OCI-LY7 (cell line): Measurements from ENCODE around the gene ARHGAP33. TPM values are rescaled to one million over a fixed set of nuclear protein-coding genes. Genes with fewer than 3 reads are reported as not detected.

Experiments used
- BruUV-seq: library from RNA; stranded (reverse); fragments of 400-500 nt; replicated peaks from 2 replicates; lab custom pipeline; 2021; lab: Mats Ljungman, UMichigan
- CTCF ChIA-PET: fragments of 300-600 bp; sonication (Branson Sonifier 250); formaldehyde crosslinking; loops from one replicate; lab custom pipeline; 2022; ENCODE audit warnings: antibody characterized with exemption; ENCODE audit not compliant: unreplicated experiment; lab: Charles Lee
- POLR2A ChIA-PET: fragments of 300-600 bp; sonication (Branson Sonifier 250); formaldehyde crosslinking; loops from one replicate; lab custom pipeline; 2022; ENCODE audit warnings: antibody characterized with exemption; lab: Charles Lee
- DNase-seq: peaks from one replicate; pipeline ENCODE4 v3.0.0-alpha.2; 2015; ENCODE audit warnings: low spot score
- H2AFZ ChIP-seq: fragments of 200-600 bp; sonication (generic), shearing (Covaris generic); 2 replicates; pipeline ENCODE4 v1.6.1; 2014; ENCODE audit warnings: mild to moderate bottlenecking, antibody characterized with exemption, low read length, moderate library complexity
- H3K27ac ChIP-seq: fragments of 200-600 bp; sonication (generic); 2 replicates; pipeline ENCODE4 v1.5.1; 2014; ENCODE audit warnings: mixed run types, low read depth, mild to moderate bottlenecking, moderate library complexity, low read length, inconsistent platforms; ENCODE audit not compliant: poor library complexity, severe bottlenecking
- H3K36me3 ChIP-seq: fragments of 200-600 bp; sonication (generic); 2 replicates; pipeline ENCODE4 v1.6.1; 2014; ENCODE audit warnings: mild to moderate bottlenecking, antibody characterized with exemption, low read length, moderate library complexity, mixed read lengths; ENCODE audit not compliant: insufficient read depth
- H3K4me1 ChIP-seq: fragments of 200-600 bp; sonication (generic); 2 replicates; pipeline ENCODE4 v1.5.1; 2014; ENCODE audit warnings: mild to moderate bottlenecking, low read length; ENCODE audit not compliant: insufficient read depth, poor library complexity, severe bottlenecking
- H3K4me2 ChIP-seq: fragments of 200-600 bp; sonication (generic); 2 replicates; pipeline ENCODE4 v1.6.1; 2014; ENCODE audit warnings: mild to moderate bottlenecking, low read length
- H3K4me3 ChIP-seq: fragments of 200-600 bp; sonication (generic); 2 replicates; pipeline ENCODE4 v1.5.1; 2014; ENCODE audit warnings: mild to moderate bottlenecking, low read depth, low read length; ENCODE audit not compliant: poor library complexity, severe bottlenecking
- H3K79me2 ChIP-seq: fragments of 200-600 bp; sonication (generic); 2 replicates; pipeline ENCODE4 v1.6.1; 2016; ENCODE audit warnings: low read depth, mild to moderate bottlenecking, low read length, moderate library complexity, mixed read lengths; ENCODE audit not compliant: insufficient read depth
- H3K9me2 ChIP-seq: fragments of 200-600 bp; sonication (generic); 2 replicates; pipeline ENCODE4 v1.6.1; 2016; ENCODE audit warnings: mild to moderate bottlenecking, low read length, mixed read lengths; ENCODE audit not compliant: insufficient read depth
- H3K9me3 ChIP-seq: fragments of 200-600 bp; sonication (generic); 2 replicates; pipeline ENCODE4 v1.6.1; 2014; ENCODE audit warnings: mild to moderate bottlenecking, mixed run types, low read length, mixed read lengths
- H4K20me1 ChIP-seq: fragments of 200-600 bp; sonication (generic); 2 replicates; pipeline ENCODE4 v1.6.1; 2014; ENCODE audit warnings: mild to moderate bottlenecking, antibody characterized with exemption, low read length, moderate library complexity, mixed read lengths; ENCODE audit not compliant: insufficient read depth
- EZH2phosphoT487 ChIP-seq: fragments of 200-600 bp; sonication (generic); IDR thresholded peaks from 2 replicates; pipeline ENCODE4 v1.6.1; 2018; ENCODE audit warnings: low read depth, borderline replicate concordance, mild to moderate bottlenecking, mixed run types, antibody characterized with exemption, low read length, moderate library complexity, mixed read lengths
- intact Hi-C: fragments of 100-400 bp; cut with micrococcal nuclease; formaldehyde crosslinking; loops from one replicate; pipeline ENCODE4 v1.10.0; 2022; ENCODE audit not compliant: unreplicated experiment
- total RNA-seq, 2 experiments: library from RNA; depleted of rRNA in 1 of 2; stranded (reverse); fragments of >200 nt in 1 of 2; shearing (Covaris generic) in 1 of 2; gene quantifications; 2 replicates each; pipeline ENCODE4 v1.2.3, GENCODE V29; 2014 to 2022
- TF ChIP-seq, protein P1 (sequence below): fragments of 200-600 bp; sonication (generic); conservative IDR thresholded peaks from 2 replicates; pipeline ENCODE4 v1.5.1; 2014; ENCODE audit warnings: mild to moderate bottlenecking, antibody characterized with exemption, low read length, moderate library complexity, mixed read lengths

The ARHGAP33 gene
- total RNA-seq, 2 experiments from 2014 or later = 15.1 to 94.6 TPM

DNA sequence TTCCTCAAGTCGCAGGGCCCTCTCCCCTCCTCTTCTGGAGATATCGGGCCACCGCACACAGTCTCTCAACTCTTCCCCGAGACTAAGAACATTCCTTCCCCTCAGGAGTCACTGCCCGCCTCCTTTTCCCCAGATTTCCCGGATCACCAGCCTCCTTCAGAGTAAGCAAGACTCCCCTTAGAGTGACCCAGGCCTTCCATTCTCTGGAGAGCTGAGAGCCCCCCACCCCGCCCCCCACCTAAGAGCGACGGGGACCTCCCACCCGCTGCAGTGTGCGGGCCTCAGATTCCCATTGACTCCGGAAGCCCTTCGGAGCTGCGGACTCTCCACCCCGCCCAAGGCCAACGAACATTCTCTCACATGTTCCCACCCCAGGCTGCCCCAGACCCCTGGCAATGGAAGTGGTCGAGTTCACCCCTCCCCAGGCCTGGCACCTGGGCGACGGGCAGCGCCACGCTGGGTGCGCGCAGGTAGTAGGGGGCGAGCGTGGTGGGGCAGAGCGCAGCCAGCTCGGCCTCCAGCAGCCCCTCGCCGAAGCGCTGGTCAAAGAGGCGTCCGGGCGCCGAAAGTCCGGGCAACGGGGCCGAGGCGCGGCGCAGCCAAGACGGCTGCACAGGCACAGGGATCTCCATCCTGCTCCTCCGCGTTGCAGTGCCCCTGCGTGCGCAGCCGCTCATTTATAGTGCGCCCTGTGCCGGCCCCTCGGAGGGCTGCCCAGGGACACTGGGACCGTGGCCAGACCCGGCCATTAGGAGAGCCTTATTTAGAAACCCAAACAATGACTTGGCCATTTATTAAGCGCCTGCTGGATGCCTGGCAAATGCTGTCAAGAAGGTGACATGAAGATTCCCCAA lies 18.8 kb upstream of the ARHGAP33 start, which contains the start of gene HSPB6:
TSS of gene HSPB6 (minus strand) at position 653 of the 854 bp plus-strand sequence. CDS start at position 632, 21 bp downstream.
- no TSS peak for BruUV-seq
- intact Hi-C loops = loop anchor here (1.0 to 5.0 kb wide), 3 partner anchors 8 to 146 kb away; partner anchors contain the start of genes HCST, KMT2B, LIN37 and NFKBID
- Histone ChIP-seq H4K20me1 (no peaks in the 10 kb centered on the region), H3K9me3 (0 out of 2 replicates have a peak, but pooled peaks cover 8% of the 10 kb centered on the region), H3K4me1 (peaks cover 21% of the 10 kb centered on the region), H3K27ac (peak within 1 kb of the TSS; percentile 59), H3K79me2 (peaks cover 13% of the 10 kb centered on the region; the same call in 1 of the 2 replicates), H3K4me2 (peak within 1 kb of the TSS; percentile 66), H3K36me3 (peaks cover 22% of the 10 kb centered on the region), H3K9me2 (no peaks in the 10 kb centered on the region), H2AFZ (peak within 1 kb of the TSS; percentile 12; the same call in 1 of the 2 replicates), H3K4me3 (peak within 1 kb of the TSS; percentile 96)
- POLR2A ChIA-PET = no interaction called here
- CTCF ChIA-PET = no interaction called here
- DNase-seq = no peak
- no peak for TF ChIP-seq EZH2phosphoT487
- TF ChIP-seq, protein P1, sequence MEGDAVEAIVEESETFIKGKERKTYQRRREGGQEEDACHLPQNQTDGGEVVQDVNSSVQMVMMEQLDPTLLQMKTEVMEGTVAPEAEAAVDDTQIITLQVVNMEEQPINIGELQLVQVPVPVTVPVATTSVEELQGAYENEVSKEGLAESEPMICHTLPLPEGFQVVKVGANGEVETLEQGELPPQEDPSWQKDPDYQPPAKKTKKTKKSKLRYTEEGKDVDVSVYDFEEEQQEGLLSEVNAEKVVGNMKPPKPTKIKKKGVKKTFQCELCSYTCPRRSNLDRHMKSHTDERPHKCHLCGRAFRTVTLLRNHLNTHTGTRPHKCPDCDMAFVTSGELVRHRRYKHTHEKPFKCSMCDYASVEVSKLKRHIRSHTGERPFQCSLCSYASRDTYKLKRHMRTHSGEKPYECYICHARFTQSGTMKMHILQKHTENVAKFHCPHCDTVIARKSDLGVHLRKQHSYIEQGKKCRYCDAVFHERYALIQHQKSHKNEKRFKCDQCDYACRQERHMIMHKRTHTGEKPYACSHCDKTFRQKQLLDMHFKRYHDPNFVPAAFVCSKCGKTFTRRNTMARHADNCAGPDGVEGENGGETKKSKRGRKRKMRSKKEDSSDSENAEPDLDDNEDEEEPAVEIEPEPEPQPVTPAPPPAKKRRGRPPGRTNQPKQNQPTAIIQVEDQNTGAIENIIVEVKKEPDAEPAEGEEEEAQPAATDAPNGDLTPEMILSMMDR = no peak

DNA sequence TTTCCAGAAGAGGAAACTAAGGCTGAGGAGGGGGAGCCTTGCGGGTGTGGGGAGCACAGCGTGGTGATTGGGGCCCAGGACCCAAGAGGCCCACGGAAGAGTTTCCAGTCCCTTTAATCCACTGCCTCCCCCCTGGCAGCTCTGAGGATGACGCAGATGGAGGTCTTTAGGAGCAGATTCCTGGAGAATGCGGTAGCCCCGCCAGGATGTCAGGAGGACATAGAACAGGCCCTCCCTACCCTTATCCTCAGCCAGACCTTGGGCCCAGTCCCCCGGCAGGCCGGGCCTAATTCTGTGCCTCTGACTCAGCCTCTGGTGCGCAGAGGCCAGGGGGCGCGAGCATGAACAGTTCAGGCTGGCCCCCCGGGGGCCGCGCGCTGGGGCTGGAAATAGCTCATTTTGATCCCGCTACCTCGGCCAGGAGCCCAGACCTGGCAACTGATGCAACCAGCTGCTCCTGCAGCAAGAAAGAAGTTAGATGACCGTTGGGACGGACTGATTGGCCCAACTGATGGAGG lies 18.1 kb upstream of the ARHGAP33 start:
- DNase-seq = no peak
- Histone ChIP-seq H2AFZ (peak overlapping the region; percentile 12; the same call in 1 of the 2 replicates), H3K4me2 (peak overlapping the region; percentile 66), H3K9me3 (0 out of 2 replicates have a peak, but pooled peaks cover 8% of the 10 kb centered on the region), H3K9me2 (no peaks in the 10 kb centered on the region), H3K4me1 (peaks cover 21% of the 10 kb centered on the region), H3K4me3 (peak overlapping the region; percentile 96), H4K20me1 (no peaks in the 10 kb centered on the region), H3K36me3 (peaks cover 28% of the 10 kb centered on the region), H3K27ac (peak overlapping the region; percentile 59), H3K79me2 (peaks cover 13% of the 10 kb centered on the region; the same call in 1 of the 2 replicates)
- TSS peak; percentile 94 for BruUV-seq
- intact Hi-C loops = loop anchor here (1.0 to 5.0 kb wide), 3 partner anchors 9 to 145 kb away; partner anchors contain the start of genes HCST, KMT2B, LIN37 and NFKBID
- ChIA-PET POLR2A (no interaction called here), CTCF (no interaction called here)
- TF ChIP-seq EZH2phosphoT487 = no peak
- TF ChIP-seq, protein P1 = no peak
